Trophoblast cell (in vitro differentiated cells and primary cell): ENCODE data around the gene KAT7.

ENCODE experiments used
- DNase-seq, 2 donors: peaks; one replicate each; pipeline ENCODE4 v3.0.0-alpha.2; 2016
- H2AFZ ChIP-seq: 2 replicates; pipeline ENCODE4 v1.6.1; 2013; ENCODE audit warnings: low read length, moderate library complexity, mild to moderate bottlenecking; ENCODE audit not compliant: insufficient read depth, poor library complexity
- H2AK5ac ChIP-seq: 2 replicates; pipeline ENCODE4 v1.6.1; 2013; ENCODE audit warnings: mild to moderate bottlenecking, low read length
- H2BK120ac ChIP-seq: 2 replicates; pipeline ENCODE4 v1.6.1; 2013; ENCODE audit warnings: low read length, mild to moderate bottlenecking, moderate library complexity; ENCODE audit not compliant: insufficient read depth, poor library complexity
- H2BK12ac ChIP-seq: 2 replicates; pipeline ENCODE4 v1.6.1; 2013; ENCODE audit warnings: mild to moderate bottlenecking, low read length, moderate library complexity
- H2BK5ac ChIP-seq: 2 replicates; pipeline ENCODE4 v1.6.1; 2013; ENCODE audit warnings: low read length, low read depth, moderate library complexity, mild to moderate bottlenecking; ENCODE audit not compliant: poor library complexity
- H3K14ac ChIP-seq: 2 replicates; pipeline ENCODE4 v1.6.1; 2013; ENCODE audit warnings: mild to moderate bottlenecking, low read length
- H3K18ac ChIP-seq: 2 replicates; pipeline ENCODE4 v1.6.1; 2013; ENCODE audit warnings: mild to moderate bottlenecking, low read length
- H3K23ac ChIP-seq: 2 replicates; pipeline ENCODE4 v1.6.1; 2013; ENCODE audit warnings: low read length
- H3K27ac ChIP-seq: 2 replicates; pipeline ENCODE4 v1.5.1; 2013; ENCODE audit warnings: low read depth, mild to moderate bottlenecking, inconsistent platforms, low read length, moderate library complexity
- H3K27me3 ChIP-seq: 2 replicates; pipeline ENCODE4 v1.6.1; 2013; ENCODE audit warnings: inconsistent platforms, mild to moderate bottlenecking, low read length, moderate library complexity; ENCODE audit not compliant: insufficient read depth
- H3K36me3 ChIP-seq, 2 experiments: 1 replicate in 1 of 2; 2 replicates in 1 of 2; pipeline ENCODE4 v1.6.1; 2013; ENCODE audit warnings: low read length in 2 of 2, mild to moderate bottlenecking in 2 of 2, moderate library complexity in 1 of 2; ENCODE audit not compliant: insufficient read depth in 2 of 2, control insufficient read depth in 1 of 2
- H3K4ac ChIP-seq: 2 replicates; pipeline ENCODE4 v1.6.1; 2013; ENCODE audit warnings: low read depth, mild to moderate bottlenecking, low read length, moderate library complexity
- H3K4me1 ChIP-seq, 2 experiments: 1 replicate in 1 of 2; 2 replicates in 1 of 2; pipeline ENCODE4 v1.6.1; 2013; ENCODE audit warnings: low read length in 2 of 2, mild to moderate bottlenecking in 2 of 2, moderate library complexity in 1 of 2; ENCODE audit not compliant: insufficient read depth in 2 of 2, control insufficient read depth in 1 of 2
- H3K4me2 ChIP-seq: 2 replicates; pipeline ENCODE4 v1.6.1; 2013; ENCODE audit warnings: inconsistent platforms, mild to moderate bottlenecking, low read length, moderate library complexity
- H3K4me3 ChIP-seq: 2 replicates; pipeline ENCODE4 v1.5.1; 2013; ENCODE audit warnings: mild to moderate bottlenecking, low read depth, low read length, inconsistent platforms
- H3K79me1 ChIP-seq: one replicate; pipeline ENCODE4 v1.6.1; 2013; ENCODE audit warnings: low read length
- H3K79me2 ChIP-seq: 2 replicates; pipeline ENCODE4 v1.6.1; 2013; ENCODE audit warnings: low read length, mild to moderate bottlenecking; ENCODE audit not compliant: control insufficient read depth, insufficient read depth, poor library complexity
- H3K9ac ChIP-seq: 2 replicates; pipeline ENCODE4 v1.6.1; 2013; ENCODE audit warnings: mild to moderate bottlenecking, low read length
- H3K9me3 ChIP-seq: 2 replicates; pipeline ENCODE4 v1.6.1; 2013; ENCODE audit warnings: low read depth, mild to moderate bottlenecking, control low read depth, inconsistent platforms, low read length; ENCODE audit not compliant: insufficient read depth
- H4K12ac ChIP-seq: 2 replicates; pipeline ENCODE4 v1.6.1; 2013; ENCODE audit warnings: low read depth, mild to moderate bottlenecking, low read length, moderate library complexity
- H4K8ac ChIP-seq: 2 replicates; pipeline ENCODE4 v1.6.1; 2013; ENCODE audit warnings: low read depth, mild to moderate bottlenecking, low read length, moderate library complexity
- H4K91ac ChIP-seq: one replicate; pipeline ENCODE4 v1.6.1; 2013; ENCODE audit warnings: low read depth, mild to moderate bottlenecking, low read length, moderate library complexity
- WGBS: extraction: QIAGEN DNeasy Blood & Tissue Kit; methylation state at CpG from one replicate; pipeline ENCODE4 v1.1.7; 2013; ENCODE audit warnings: missing lambda C conversion rate; ENCODE audit not compliant: insufficient read length, insufficient coverage; ENCODE audit errors: extremely low coverage; 5-methylcytosine and 5-hydroxymethylcytosine counted together

KAT7 gene

GRCh38 chr17:49787884-49788477 is 500 bp upstream of the KAT7 start:
- Histone ChIP-seq H3K18ac (no peak overlapping the region), H3K79me1 (peaks cover 9% of the 10 kb centered on the region)

GRCh38 chr17:49789243-49789578 is 730 bp downstream of the KAT7 start:
- WGBS: no CpG with 5 or more reads among the region's 17 CpGs
- Histone ChIP-seq H3K4me3 (peak overlapping the region; percentile 62), H3K4me1 (peaks cover 9 to 11% of the 10 kb centered on the region in 2 experiments), H3K4ac (peak overlapping the region; percentile 94), H3K36me3 (peaks cover 8 to 15% of the 10 kb centered on the region in 2 experiments), H3K79me2 (peaks cover 8% of the 10 kb centered on the region), H3K27ac (no peak overlapping the region), H3K18ac (no peak overlapping the region), H2AFZ (no peak overlapping the region), H3K9ac (no peak overlapping the region), H4K8ac (no peak overlapping the region), H2AK5ac (no peak overlapping the region), H3K4me2 (peak overlapping the region; percentile 82), H3K9me3 (no peaks in the 10 kb centered on the region), H4K91ac (no peak overlapping the region), H3K23ac (no peak overlapping the region), H4K12ac (no peak overlapping the region), H2BK5ac (no peak overlapping the region), H2BK12ac (no peak overlapping the region), H3K79me1 (peaks cover 9% of the 10 kb centered on the region), H2BK120ac (no peak overlapping the region), H3K27me3 (no peaks in the 10 kb centered on the region), H3K14ac (no peak overlapping the region)
- DNase-seq: no peak

More at GRCh38 chr17:49787884-49788477, 500 bp upstream of the KAT7 start:
- H3K4me1 ChIP-seq: peaks cover 9 to 11% of the 10 kb centered on the region in 2 experiments
- no peak overlapping the region for H3K23ac ChIP-seq
- H3K27ac ChIP-seq: peak overlapping the region; percentile 36
- H3K4me2 ChIP-seq: peak overlapping the region; percentile 69
- H3K9me3 ChIP-seq: no peaks in the 10 kb centered on the region
- H4K8ac ChIP-seq: peak overlapping the region; percentile 95
- peak overlapping the region; percentile 41 for H4K91ac ChIP-seq
- no peak overlapping the region for H2AK5ac ChIP-seq
- peak overlapping the region; percentile 8 for H3K9ac ChIP-seq
- H3K36me3 ChIP-seq: peaks cover 4 to 11% of the 10 kb centered on the region in 2 experiments
- WGBS: no CpG with 5 or more reads among the region's 17 CpGs
- H3K79me2 ChIP-seq: peaks cover 8% of the 10 kb centered on the region
- peak overlapping the region; percentile 66 for H3K14ac ChIP-seq
- H2BK5ac ChIP-seq: peak overlapping the region; percentile 39
- H2BK120ac ChIP-seq: peak overlapping the region; percentile 58
- peak overlapping the region; percentile 48 for H3K4me3 ChIP-seq
- peak overlapping the region; percentile 8 for H2BK12ac ChIP-seq
- H3K27me3 ChIP-seq: no peaks in the 10 kb centered on the region
- DNase-seq: no peak
- peak overlapping the region; percentile 53 for H3K4ac ChIP-seq
- peak overlapping the region; percentile 96 for H4K12ac ChIP-seq
- H2AFZ ChIP-seq: peak overlapping the region; percentile 17

- H3K18ac ChIP-seq: no peak overlapping the region
- no peak overlapping the region for H4K91ac ChIP-seq
- no peak overlapping the region for H3K4me3 ChIP-seq
- no peak for DNase-seq
- H2AK5ac ChIP-seq: no peak overlapping the region
- H3K27me3 ChIP-seq: no peaks in the 10 kb centered on the region
- H3K79me2 ChIP-seq: peaks cover 8% of the 10 kb centered on the region
- H3K4me1 ChIP-seq: peaks cover 3 to 8% of the 10 kb centered on the region in 2 experiments
- WGBS: no CpG with 5 or more reads among the region's 3 CpGs
- no peak overlapping the region for H3K9ac ChIP-seq
- H3K9me3 ChIP-seq: no peaks in the 10 kb centered on the region
- H2AFZ ChIP-seq: no peak overlapping the region
- no peak overlapping the region for H3K23ac ChIP-seq
- H3K27ac ChIP-seq: no peak overlapping the region
- H4K8ac ChIP-seq: no peak overlapping the region
- no peak overlapping the region for H3K4me2 ChIP-seq
- H2BK5ac ChIP-seq: no peak overlapping the region
- H3K4ac ChIP-seq: no peak overlapping the region
- no peak overlapping the region for H2BK12ac ChIP-seq
- no peak overlapping the region for H2BK120ac ChIP-seq
- no peak overlapping the region for H3K14ac ChIP-seq
- peaks cover 4% of the 10 kb centered on the region for H3K79me1 ChIP-seq
- H3K36me3 ChIP-seq: peaks cover 14 to 25% of the 10 kb centered on the region in 2 experiments
- H4K12ac ChIP-seq: no peak overlapping the region
Measured at GRCh38 chr17:49793309-49793708, 4.8 kb downstream of the KAT7 start.

GRCh38 chr17:49795372-49795771 is 6.9 kb downstream of the KAT7 start:
- Histone ChIP-seq H2AFZ (no peak overlapping the region), H2BK120ac (no peak overlapping the region), H2AK5ac (no peak overlapping the region), H4K91ac (no peak overlapping the region), H3K18ac (no peak overlapping the region), H2BK5ac (no peak overlapping the region), H3K4me2 (no peak overlapping the region), H3K4ac (no peak overlapping the region), H4K8ac (no peak overlapping the region), H3K9me3 (no peaks in the 10 kb centered on the region), H3K27me3 (no peaks in the 10 kb centered on the region), H3K79me1 (no peaks in the 10 kb centered on the region), H3K23ac (no peak overlapping the region), H3K4me3 (no peak overlapping the region), H3K9ac (no peak overlapping the region), H3K4me1 (peaks cover 2 to 3% of the 10 kb centered on the region in 2 experiments), H4K12ac (no peak overlapping the region), H3K27ac (no peak overlapping the region), H3K79me2 (no peaks in the 10 kb centered on the region), H3K36me3 (peaks cover 21 to 38% of the 10 kb centered on the region in 2 experiments), H2BK12ac (no peak overlapping the region), H3K14ac (no peak overlapping the region)
- WGBS: no CpG with 5 or more reads among the region's 5 CpGs
- DNase-seq: no peak
